HAP-1 (cell line): ENCODE results near the gene LRTM1.
A peak's percentile ranks its signal among the peaks of the same experiment; 100 is the strongest.

Source experiments
- DNase-seq, 2 experiments: peaks; one replicate each; pipeline ENCODE4 v3.0.0-alpha.2; 2016 to 2020; ENCODE audit warnings: low spot score in 2 of 2
- H3K27me3 ChIP-seq: fragments of 250-450 bp; sonication (Bioruptor Pico); 2 replicates; pipeline ENCODE4 v1.5.1; 2020; ENCODE audit warnings: low read depth, mild to moderate bottlenecking, moderate library complexity
- H3K36me3 ChIP-seq: fragments of 250-450 bp; sonication (Bioruptor Pico); replicated peaks from 2 replicates; pipeline ENCODE4 v1.5.1; 2020; ENCODE audit warnings: mild to moderate bottlenecking
- H3K4me1 ChIP-seq: fragments of 250-450 bp; sonication (Bioruptor Pico); 2 replicates; pipeline ENCODE4 v1.5.1; 2020; ENCODE audit warnings: mild to moderate bottlenecking
- H3K4me3 ChIP-seq: fragments of 250-450 bp; sonication (Bioruptor Pico); 2 replicates; pipeline ENCODE4 v1.5.1; 2020; ENCODE audit warnings: mild to moderate bottlenecking, moderate library complexity
- H3K9me3 ChIP-seq: fragments of 250-450 bp; sonication (Bioruptor Pico); 2 replicates; pipeline ENCODE4 v1.5.1; 2020; ENCODE audit warnings: mild to moderate bottlenecking, moderate library complexity
- in situ Hi-C: fragments of 300-500 bp; cut with MboI; formaldehyde crosslinking; loops from 3 replicates; pipeline ENCODE4 v1.14.3; 2020; ENCODE audit warnings: low sequenced_read_pairs, inconsistent platforms, mixed read lengths

LRTM1 gene

GRCh38 chr3:54897028-54897711 lies 30.7 kb downstream of the LRTM1 start:
- H3K4me3 ChIP-seq, result no peak overlapping the region
- in situ Hi-C loops, result no loop called here
- H3K9me3 ChIP-seq, result no peaks in the 10 kb centered on the region
- no peak for DNase-seq
- H3K4me1 ChIP-seq, result no peaks in the 10 kb centered on the region
- no peaks in the 10 kb centered on the region for H3K27me3 ChIP-seq
- H3K36me3 ChIP-seq, result no peaks in the 10 kb centered on the region

- DNase-seq, result no peak
- Histone ChIP-seq H3K36me3 (no peaks in the 10 kb centered on the region), H3K27me3 (no peaks in the 10 kb centered on the region), H3K9me3 (no peaks in the 10 kb centered on the region), H3K4me3 (no peak overlapping the region), H3K4me1 (peaks cover 11% of the 10 kb centered on the region)
- in situ Hi-C loops, result no loop called here
Measured at GRCh38 chr3:54895613-54896012, 32.2 kb downstream of the LRTM1 start.

- DNase-seq, result no peak
- H3K27me3 ChIP-seq, result no peaks in the 10 kb centered on the region
- H3K4me1 ChIP-seq, result peaks cover 11% of the 10 kb centered on the region
- H3K36me3 ChIP-seq, result no peaks in the 10 kb centered on the region
- in situ Hi-C loops, result no loop called here
- H3K9me3 ChIP-seq, result no peaks in the 10 kb centered on the region
- no peak overlapping the region for H3K4me3 ChIP-seq
Measured at GRCh38 chr3:54892168-54892567, 35.7 kb downstream of the LRTM1 start.

- H3K4me1 ChIP-seq, result peaks cover 11% of the 10 kb centered on the region
- no peak overlapping the region for H3K4me3 ChIP-seq
- DNase-seq, result peak; percentile 64 to 75
- H3K9me3 ChIP-seq, result no peaks in the 10 kb centered on the region
- H3K36me3 ChIP-seq, result no peaks in the 10 kb centered on the region
- in situ Hi-C loops, result no loop called here
- H3K27me3 ChIP-seq, result no peaks in the 10 kb centered on the region
Measured at GRCh38 chr3:54891540-54891897, 36.3 kb downstream of the LRTM1 start.

- H3K36me3 ChIP-seq, result no peaks in the 10 kb centered on the region
- in situ Hi-C loops, result no loop called here
- H3K4me3 ChIP-seq, result no peak overlapping the region
- DNase-seq, result no peak
- no peaks in the 10 kb centered on the region for H3K9me3 ChIP-seq
- H3K27me3 ChIP-seq, result no peaks in the 10 kb centered on the region
- H3K4me1 ChIP-seq, result peaks cover 14% of the 10 kb centered on the region
Measured at GRCh38 chr3:54889731-54890130, 38.1 kb downstream of the LRTM1 start.

- Histone ChIP-seq H3K36me3 (no peaks in the 10 kb centered on the region), H3K4me3 (no peak overlapping the region), H3K4me1 (peaks cover 14% of the 10 kb centered on the region), H3K9me3 (no peaks in the 10 kb centered on the region), H3K27me3 (no peaks in the 10 kb centered on the region)
- DNase-seq, result no peak
- in situ Hi-C loops, result no loop called here
Measured at GRCh38 chr3:54888873-54889272, 39.0 kb downstream of the LRTM1 start.

- in situ Hi-C loops, result no loop called here
- no peaks in the 10 kb centered on the region for H3K27me3 ChIP-seq
- no peak overlapping the region for H3K4me3 ChIP-seq
- no peak for DNase-seq
- peaks cover 14% of the 10 kb centered on the region for H3K4me1 ChIP-seq
- H3K36me3 ChIP-seq, result no peaks in the 10 kb centered on the region
- H3K9me3 ChIP-seq, result no peaks in the 10 kb centered on the region
Measured at GRCh38 chr3:54888162-54888561, 39.7 kb downstream of the LRTM1 start.

- DNase-seq, result no peak
- H3K36me3 ChIP-seq, result no peaks in the 10 kb centered on the region
- H3K4me3 ChIP-seq, result no peak overlapping the region
- H3K4me1 ChIP-seq, result peaks cover 2% of the 10 kb centered on the region; the same call in 1 of the 2 replicates
- peaks cover 5% of the 10 kb centered on the region; the same call in 1 of the 2 replicates for H3K9me3 ChIP-seq
- no peaks in the 10 kb centered on the region for H3K27me3 ChIP-seq
- in situ Hi-C loops, result no loop called here
Measured at GRCh38 chr3:54882129-54882833, 45.6 kb downstream of the LRTM1 start.

- H3K4me3 ChIP-seq, result no peak overlapping the region
- in situ Hi-C loops, result no loop called here
- no peaks in the 10 kb centered on the region for H3K4me1 ChIP-seq
- no peaks in the 10 kb centered on the region for H3K27me3 ChIP-seq
- DNase-seq, result no peak
- peaks cover 5% of the 10 kb centered on the region; the same call in 1 of the 2 replicates for H3K9me3 ChIP-seq
- H3K36me3 ChIP-seq, result no peaks in the 10 kb centered on the region
Measured at GRCh38 chr3:54878145-54878544, 49.7 kb downstream of the LRTM1 start.

GRCh38 chr3:54877730-54878129 lies 50.1 kb downstream of the LRTM1 start:
- Histone ChIP-seq H3K27me3 (no peaks in the 10 kb centered on the region), H3K4me3 (no peak overlapping the region), H3K36me3 (no peaks in the 10 kb centered on the region), H3K9me3 (peaks cover 5% of the 10 kb centered on the region; the same call in 1 of the 2 replicates), H3K4me1 (no peaks in the 10 kb centered on the region)
- no peak for DNase-seq
- in situ Hi-C loops, result no loop called here

- no peak for DNase-seq
- Histone ChIP-seq H3K36me3 (no peaks in the 10 kb centered on the region), H3K9me3 (peaks cover 5% of the 10 kb centered on the region; the same call in 1 of the 2 replicates), H3K27me3 (no peaks in the 10 kb centered on the region), H3K4me3 (no peak overlapping the region), H3K4me1 (no peaks in the 10 kb centered on the region)
- in situ Hi-C loops, result no loop called here
Measured at GRCh38 chr3:54876694-54877093, 51.2 kb downstream of the LRTM1 start.

GRCh38 chr3:54875596-54876268 lies 52.1 kb downstream of the LRTM1 start:
- in situ Hi-C loops, result no loop called here
- no peaks in the 10 kb centered on the region for H3K4me1 ChIP-seq
- no peak overlapping the region for H3K4me3 ChIP-seq
- H3K27me3 ChIP-seq, result no peaks in the 10 kb centered on the region
- no peaks in the 10 kb centered on the region for H3K36me3 ChIP-seq
- DNase-seq, result no peak
- H3K9me3 ChIP-seq, result peaks cover 5% of the 10 kb centered on the region; the same call in 1 of the 2 replicates

GRCh38 chr3:54874816-54875556 lies 52.9 kb downstream of the LRTM1 start:
- in situ Hi-C loops, result loop anchor here (25.0 kb wide), 1 partner anchor 862 kb away; no protein-coding TSS in a partner anchor
- Histone ChIP-seq H3K4me1 (no peaks in the 10 kb centered on the region), H3K9me3 (peaks cover 4% of the 10 kb centered on the region; the same call in 1 of the 2 replicates), H3K4me3 (no peak overlapping the region), H3K27me3 (no peaks in the 10 kb centered on the region), H3K36me3 (no peaks in the 10 kb centered on the region)
- no peak for DNase-seq
